IgD-negative memory B cell (primary cell): Measurements from ENCODE around the gene SH3RF3. TPM values are rescaled to one million over a fixed set of nuclear protein-coding genes. Genes with fewer than 3 reads are reported as not detected.

Experiments used
- polyA plus RNA-seq: library from polyadenylated mRNA; unstranded; fragments of 300-500 nt; fragmentation: Illumina TruSeq; gene quantifications from one replicate; pipeline ENCODE4 v1.2.3, GENCODE V29; 2021

The SH3RF3 gene
- polyA plus RNA-seq, 1 donor from 2014 or later, result not detected

Other genes with a start within 250 kb of the SH3RF3 start
- 0.26 TPM for gene EDAR, start 140.0 kb upstream of the SH3RF3 start, polyA plus RNA-seq